ENCODE measurements around the gene RNF44. TPM values are rescaled to one million over a fixed set of nuclear protein-coding genes. Genes with fewer than 3 reads are reported as not detected.
A peak's percentile ranks its signal among the peaks of the same experiment; 100 is the strongest.

Gene RNF44
- polyA plus RNA-seq = 1 to 10 TPM; 1.2 to 9.8 (median 2.0) TPM

DNA sequence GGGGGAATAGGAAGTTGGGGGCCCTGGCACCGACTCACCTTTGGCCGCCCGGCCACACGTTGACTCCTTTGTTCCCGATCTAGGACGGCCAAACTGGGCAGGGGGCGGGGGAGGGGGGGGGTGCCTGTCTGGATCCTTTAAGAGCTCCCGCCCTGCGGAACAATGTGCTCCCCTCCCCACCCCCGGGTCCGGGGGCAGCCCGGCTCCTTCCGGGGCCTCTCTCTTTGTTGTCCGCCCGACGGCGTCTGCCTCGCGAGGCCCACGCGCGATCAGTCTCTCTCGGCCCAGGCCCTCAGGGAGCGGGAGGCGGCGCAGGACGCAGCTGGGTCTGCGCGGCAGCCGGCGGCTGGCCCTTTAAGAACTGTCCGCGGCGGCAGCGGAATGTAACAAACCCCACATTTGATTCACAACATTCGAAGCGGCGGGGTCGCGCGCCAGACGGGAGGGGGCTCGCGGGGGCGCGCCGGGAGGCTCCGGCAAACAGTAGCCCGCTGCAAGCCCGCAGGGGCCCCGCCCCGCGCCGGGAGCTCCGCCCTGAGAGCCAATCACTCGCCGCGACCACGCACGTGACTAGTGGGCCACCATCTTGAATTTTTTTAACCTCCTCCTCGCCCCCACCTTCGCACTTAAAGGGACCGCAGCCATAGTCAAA lies at the start of gene RNF44:
TSS of gene RNF44 (minus strand) at position 501 of the 652 bp plus-strand sequence. CDS start 4,930 bp downstream, outside the sequence.
- H3K9me3 Mint-ChIP-seq = no peaks in the 10 kb centered on the region
- H3K4me3 Mint-ChIP-seq = peak within 1 kb of the TSS; percentile 83 to 100 (median 98)
- H3K27ac Mint-ChIP-seq = peak within 1 kb of the TSS; percentile 94 to 100 (median 100)
- H3K36me3 Mint-ChIP-seq = peaks cover 4 to 15% (median 7%) of the 10 kb centered on the region in 3 donors
- H3K27me3 Mint-ChIP-seq (ENCODE audit: low read depth in 3 of 3) = peaks cover 22 to 41% (median 34%) of the 10 kb centered on the region in 3 donors
- peak; percentile 99 to 100 (median 99) for DNase-seq
- H3K4me1 Mint-ChIP-seq = peaks cover 72 to 73% of the 10 kb centered on the region in 2 donors

DNA sequence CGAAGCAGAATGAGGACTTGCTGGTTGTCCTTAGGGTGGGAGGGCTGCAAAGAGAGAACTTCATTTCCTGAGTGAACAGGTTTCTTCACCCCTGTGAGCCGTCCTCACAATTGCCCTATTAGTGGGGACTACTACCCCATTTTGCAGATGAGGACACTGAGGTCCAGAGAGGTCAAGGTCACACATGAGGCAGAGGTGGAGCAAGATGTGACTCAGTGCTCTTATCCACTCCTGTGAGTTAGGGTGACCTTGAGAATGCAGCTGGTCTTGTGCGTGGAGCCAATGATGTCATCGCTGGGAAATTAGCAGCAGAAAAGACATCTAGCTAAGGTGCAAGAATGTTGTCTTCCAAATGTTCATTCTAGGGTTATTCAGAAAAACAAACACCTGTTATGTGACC lies 45.9 kb upstream of the RNF44 start:
- no peak overlapping the region for H3K4me3 Mint-ChIP-seq
- H3K9me3 Mint-ChIP-seq = peaks cover 0 to 3% (median 0%) of the 10 kb centered on the region in 6 donors
- DNase-seq = no peak
- H3K27ac Mint-ChIP-seq = no peak overlapping the region
- H3K27me3 Mint-ChIP-seq (ENCODE audit: low read depth in 3 of 3) = peaks cover 0 to 5% (median 0%) of the 10 kb centered on the region in 3 donors
- H3K36me3 Mint-ChIP-seq = no peaks in the 10 kb centered on the region
- H3K4me1 Mint-ChIP-seq = no peaks in the 10 kb centered on the region

DNA sequence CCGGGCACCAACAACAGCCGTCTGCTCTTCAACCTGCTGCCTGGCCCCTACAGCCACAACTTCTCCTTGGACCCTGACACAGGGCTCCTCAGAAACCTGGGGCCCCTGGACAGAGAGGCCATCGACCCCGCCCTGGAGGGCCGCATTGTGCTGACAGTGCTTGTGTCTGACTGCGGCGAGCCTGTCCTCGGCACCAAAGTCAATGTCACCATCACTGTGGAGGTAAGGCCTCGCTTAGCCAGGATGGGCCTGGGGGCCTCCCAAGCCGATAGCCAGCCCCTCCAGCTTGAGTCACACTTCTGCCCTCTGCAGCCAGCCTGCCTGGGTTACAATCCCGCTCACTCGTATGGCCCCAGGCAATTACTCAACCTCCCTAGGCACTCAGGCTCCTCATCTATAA lies 44.2 kb upstream of the RNF44 start:
- H3K4me1 Mint-ChIP-seq = no peaks in the 10 kb centered on the region
- peaks cover 0 to 5% (median 0%) of the 10 kb centered on the region in 3 donors for H3K27me3 Mint-ChIP-seq (ENCODE audit: low read depth in 3 of 3)
- DNase-seq = no peak

DNA sequence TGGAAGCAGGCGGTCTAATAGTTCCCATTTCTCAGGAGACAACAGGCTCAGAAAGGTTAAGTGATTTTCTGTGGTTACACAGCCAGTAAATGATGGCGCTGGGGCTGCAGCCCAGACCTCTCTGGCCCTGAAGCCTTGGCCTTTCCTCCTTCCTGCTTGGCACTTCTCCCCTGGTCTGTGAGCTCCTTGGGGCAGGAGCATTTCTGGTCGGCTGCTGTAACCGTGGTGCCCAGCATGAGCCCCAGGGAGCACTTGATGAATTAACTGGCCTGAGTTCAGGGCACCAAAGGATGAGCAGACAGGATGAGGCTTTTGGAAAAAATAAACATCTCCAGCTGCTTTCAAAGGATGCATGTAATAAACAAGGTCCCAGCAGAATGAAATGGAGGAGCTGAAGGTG lies 42.1 kb upstream of the RNF44 start:
- no peak overlapping the region for H3K27ac Mint-ChIP-seq
- H3K27me3 Mint-ChIP-seq (ENCODE audit: low read depth in 3 of 3) = peaks cover 0 to 5% (median 2%) of the 10 kb centered on the region in 3 donors
- peaks cover 0 to 3% (median 0%) of the 10 kb centered on the region in 6 donors for H3K9me3 Mint-ChIP-seq
- no peaks in the 10 kb centered on the region for H3K4me1 Mint-ChIP-seq
- no peak for DNase-seq
- H3K4me3 Mint-ChIP-seq = no peak overlapping the region
- no peaks in the 10 kb centered on the region for H3K36me3 Mint-ChIP-seq

More for the DNA sequence above, 44.2 kb upstream of the RNF44 start:
- Mint-ChIP-seq H3K9me3 (peaks cover 0 to 3% (median 0%) of the 10 kb centered on the region in 6 donors), H3K4me3 (no peak overlapping the region), H3K36me3 (no peaks in the 10 kb centered on the region), H3K27ac (no peak overlapping the region)

DNA sequence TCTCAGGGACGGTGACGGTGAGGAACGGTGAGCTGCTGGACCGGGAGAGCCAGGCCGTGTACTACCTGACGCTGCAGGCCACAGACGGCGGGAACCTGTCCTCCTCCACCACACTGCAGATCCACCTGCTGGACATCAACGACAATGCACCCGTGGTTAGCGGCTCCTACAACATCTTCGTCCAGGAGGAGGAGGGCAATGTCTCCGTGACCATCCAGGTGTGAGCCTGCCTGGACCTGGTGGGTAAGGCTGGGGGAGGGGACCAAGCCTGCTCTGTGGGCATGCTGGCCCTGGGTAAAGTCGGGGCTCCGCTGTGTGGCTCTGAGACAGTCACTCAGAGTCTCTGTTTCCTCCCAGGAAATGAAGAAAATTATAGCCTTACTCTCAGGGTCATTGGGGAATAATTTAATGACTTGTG lies 41.2 kb upstream of the RNF44 start:
- no peaks in the 10 kb centered on the region for H3K9me3 Mint-ChIP-seq
- H3K4me3 Mint-ChIP-seq = no peak overlapping the region
- peaks cover 0 to 5% (median 2%) of the 10 kb centered on the region in 3 donors for H3K27me3 Mint-ChIP-seq (ENCODE audit: low read depth in 3 of 3)

DNA sequence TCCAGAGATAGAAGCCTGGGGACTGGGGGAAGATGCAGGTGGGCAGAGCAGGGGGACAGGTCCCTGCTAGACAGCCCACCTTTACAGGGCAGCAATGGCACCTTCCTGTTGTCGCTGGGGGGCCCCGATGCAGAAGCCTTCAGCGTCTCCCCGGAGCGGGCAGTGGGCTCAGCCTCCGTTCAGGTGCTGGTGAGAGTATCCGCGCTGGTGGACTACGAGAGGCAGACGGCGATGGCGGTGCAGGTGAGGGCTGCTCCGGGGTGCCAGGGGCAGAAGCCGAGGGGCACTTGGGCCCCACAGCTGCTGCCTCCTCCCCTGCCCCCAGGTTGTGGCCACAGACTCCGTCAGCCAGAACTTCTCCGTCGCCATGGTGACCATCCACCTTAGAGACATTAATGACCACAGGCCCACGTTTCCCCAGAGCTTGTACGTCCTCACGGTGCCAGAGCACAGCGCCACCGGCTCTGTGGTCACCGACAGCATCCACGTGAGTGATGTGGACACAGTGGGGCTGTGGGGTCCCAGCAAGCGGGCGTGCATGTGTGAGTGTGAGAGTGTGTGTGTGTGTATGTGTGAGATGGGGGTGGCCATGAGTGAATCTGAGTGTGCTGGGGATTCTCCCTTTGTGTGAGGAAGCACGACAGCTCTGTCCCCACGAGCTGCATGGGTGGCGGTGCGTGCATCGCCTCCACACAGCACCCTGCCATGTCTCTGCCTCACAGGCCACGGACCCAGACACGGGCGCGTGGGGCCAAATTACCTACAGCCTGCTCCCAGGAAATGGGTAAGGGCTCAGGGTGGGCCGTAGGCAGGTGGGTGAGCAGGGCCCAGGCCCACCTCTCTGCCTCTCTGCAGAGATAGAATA lies 40.3 kb upstream of the RNF44 start:
- Mint-ChIP-seq H3K4me3 (no peak overlapping the region), H3K4me1 (peaks cover 0 to 1% of the 10 kb centered on the region in 2 donors), H3K9me3 (no peaks in the 10 kb centered on the region), H3K27ac (no peak overlapping the region), H3K36me3 (no peaks in the 10 kb centered on the region), H3K27me3 (ENCODE audit: low read depth in 3 of 3) (peaks cover 0 to 5% (median 2%) of the 10 kb centered on the region in 3 donors)
- no peak for DNase-seq

More for the DNA sequence above, 41.2 kb upstream of the RNF44 start:
- peak; percentile 31 to 42 (median 36) for DNase-seq
- peaks cover 0 to 1% of the 10 kb centered on the region in 2 donors for H3K4me1 Mint-ChIP-seq
- H3K36me3 Mint-ChIP-seq = no peaks in the 10 kb centered on the region
- no peak overlapping the region for H3K27ac Mint-ChIP-seq

DNA sequence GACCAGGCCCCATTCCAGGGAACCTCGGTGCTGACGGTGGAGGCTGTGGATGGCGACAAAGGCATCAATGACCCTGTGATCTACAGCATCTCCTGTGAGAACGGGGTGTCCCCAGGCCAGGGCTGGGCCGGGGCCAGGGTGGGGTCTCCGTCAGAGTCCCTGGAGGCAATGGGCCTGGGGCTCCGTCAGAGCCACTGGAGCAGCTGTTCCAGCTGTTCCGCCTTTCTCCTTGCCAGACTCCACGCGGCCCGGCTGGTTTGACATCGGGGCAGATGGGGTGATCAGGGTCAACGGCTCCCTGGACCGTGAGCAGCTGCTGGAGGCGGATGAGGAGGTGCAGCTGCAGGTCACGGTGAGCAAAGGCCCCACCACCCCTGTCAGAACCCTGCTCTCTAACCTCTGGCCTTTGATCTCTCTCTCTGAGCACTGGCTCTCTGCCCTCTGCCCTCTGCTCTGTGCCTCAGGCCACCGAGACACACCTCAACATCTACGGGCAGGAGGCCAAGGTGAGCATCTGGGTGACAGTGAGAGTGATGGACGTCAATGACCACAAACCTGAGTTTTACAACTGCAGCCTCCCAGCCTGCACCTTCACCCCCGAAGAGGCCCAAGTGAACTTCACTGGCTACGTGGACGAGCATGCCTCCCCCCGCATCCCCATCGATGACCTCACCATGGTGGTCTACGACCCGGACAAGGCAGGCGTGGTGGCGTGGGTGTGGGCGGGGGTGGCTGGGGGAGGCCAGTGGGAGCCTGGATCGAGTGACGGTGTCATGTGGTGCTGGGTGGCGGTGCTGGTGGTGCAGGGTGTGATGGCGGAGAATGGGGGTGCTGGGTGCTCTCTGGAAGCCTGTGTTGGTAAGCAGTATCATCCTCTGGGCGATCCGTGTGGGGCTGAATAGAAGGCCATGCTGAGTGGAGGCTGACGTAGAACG lies 38.6 kb upstream of the RNF44 start:
- Mint-ChIP-seq H3K9me3 (no peaks in the 10 kb centered on the region), H3K27ac (no peak overlapping the region), H3K4me3 (no peak overlapping the region), H3K4me1 (peaks cover 0 to 1% of the 10 kb centered on the region in 2 donors), H3K27me3 (ENCODE audit: low read depth in 3 of 3) (peaks cover 0 to 5% (median 2%) of the 10 kb centered on the region in 3 donors), H3K36me3 (no peaks in the 10 kb centered on the region)
- DNase-seq = no peak

DNA sequence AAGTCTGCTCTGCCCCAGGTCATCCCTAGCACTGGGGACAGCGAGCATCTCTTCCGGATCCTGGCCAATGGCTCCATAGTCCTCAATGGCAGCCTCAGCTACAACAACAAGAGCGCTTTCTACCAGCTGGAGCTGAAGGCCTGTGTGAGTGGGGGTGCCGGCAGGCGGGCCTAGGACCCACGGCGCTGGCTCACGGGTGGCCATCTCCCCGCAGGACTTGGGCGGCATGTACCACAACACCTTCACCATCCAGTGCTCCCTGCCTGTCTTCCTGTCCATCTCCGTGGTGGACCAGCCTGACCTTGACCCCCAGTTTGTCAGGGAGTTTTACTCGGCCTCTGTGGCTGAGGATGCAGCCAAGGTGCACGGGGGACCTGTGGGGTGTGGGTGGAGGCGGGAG lies 37.9 kb upstream of the RNF44 start:
- Mint-ChIP-seq H3K4me1 (peaks cover 0 to 1% of the 10 kb centered on the region in 2 donors), H3K27me3 (ENCODE audit: low read depth in 3 of 3) (peaks cover 0 to 4% (median 2%) of the 10 kb centered on the region in 3 donors), H3K36me3 (no peaks in the 10 kb centered on the region), H3K4me3 (no peak overlapping the region), H3K9me3 (no peaks in the 10 kb centered on the region), H3K27ac (no peak overlapping the region)
- no peak for DNase-seq

DNA sequence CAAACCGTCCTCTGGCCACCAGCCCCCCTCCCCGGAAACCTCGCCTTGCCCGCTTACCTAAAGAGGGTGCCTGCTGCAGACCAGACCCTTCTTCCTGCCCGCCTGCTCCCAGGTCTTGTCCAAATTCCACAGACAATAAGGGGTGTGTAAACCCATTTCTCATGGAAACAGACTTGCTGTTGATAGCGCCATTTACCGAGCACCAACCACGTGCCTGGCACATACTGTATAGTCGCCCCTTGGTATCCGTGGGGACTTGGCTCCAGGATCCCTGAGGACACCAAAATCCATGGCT lies 37.0 kb upstream of the RNF44 start:
- Mint-ChIP-seq H3K27me3 (ENCODE audit: low read depth in 3 of 3) (peaks cover 0 to 2% (median 1%) of the 10 kb centered on the region in 3 donors), H3K4me1 (peaks cover 0 to 1% of the 10 kb centered on the region in 2 donors), H3K36me3 (no peaks in the 10 kb centered on the region), H3K27ac (peak overlapping the region in 1 of 6 donors; percentile 40), H3K4me3 (no peak overlapping the region), H3K9me3 (no peaks in the 10 kb centered on the region)
- DNase-seq = peak in 1 of 3 donors; percentile 18

DNA sequence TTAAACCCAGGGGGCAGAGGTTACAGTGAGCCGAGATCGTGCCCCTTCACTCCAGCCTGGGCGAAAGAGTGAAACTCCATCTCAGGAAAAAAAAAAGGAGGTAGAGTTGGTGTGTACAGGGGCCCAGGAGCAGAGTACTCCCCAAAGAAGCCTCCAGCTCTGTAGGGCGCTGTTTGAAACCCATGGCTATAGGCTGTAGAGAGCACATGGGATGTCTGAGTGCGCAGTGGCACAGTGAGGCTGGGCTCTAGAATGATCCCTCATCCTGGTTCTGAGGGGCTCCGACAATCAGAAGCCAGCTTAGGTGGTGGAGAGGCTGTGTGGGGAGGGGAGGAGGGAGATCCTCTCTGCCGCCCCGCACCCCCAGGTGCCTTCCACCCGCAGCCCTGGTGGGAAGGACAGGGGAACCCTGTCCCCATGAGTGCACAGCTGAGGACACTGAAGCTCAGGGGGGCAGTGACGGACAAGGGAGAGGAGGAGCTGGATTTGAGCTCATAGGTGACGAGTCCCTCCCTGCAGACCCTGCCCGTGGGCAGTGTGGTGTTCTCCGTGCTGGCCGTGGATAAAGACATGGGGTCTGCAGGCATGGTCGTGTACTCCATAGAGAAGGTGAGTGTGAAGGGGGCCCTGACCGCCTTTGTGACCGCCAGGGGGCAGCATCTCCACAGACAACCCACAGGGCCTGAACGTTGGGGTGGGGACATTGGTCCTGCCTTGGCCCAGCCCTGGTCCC lies 36.5 kb upstream of the RNF44 start:
- H3K4me3 Mint-ChIP-seq = no peak overlapping the region
- peaks cover 0 to 2% (median 0%) of the 10 kb centered on the region in 3 donors for H3K27me3 Mint-ChIP-seq (ENCODE audit: low read depth in 3 of 3)
- H3K27ac Mint-ChIP-seq = peak overlapping the region in 1 of 6 donors; percentile 40
- DNase-seq = peak; percentile 62 to 73 (median 67)
- H3K9me3 Mint-ChIP-seq = no peaks in the 10 kb centered on the region
- peaks cover 0 to 1% of the 10 kb centered on the region in 2 donors for H3K4me1 Mint-ChIP-seq
- H3K36me3 Mint-ChIP-seq = no peaks in the 10 kb centered on the region

DNA sequence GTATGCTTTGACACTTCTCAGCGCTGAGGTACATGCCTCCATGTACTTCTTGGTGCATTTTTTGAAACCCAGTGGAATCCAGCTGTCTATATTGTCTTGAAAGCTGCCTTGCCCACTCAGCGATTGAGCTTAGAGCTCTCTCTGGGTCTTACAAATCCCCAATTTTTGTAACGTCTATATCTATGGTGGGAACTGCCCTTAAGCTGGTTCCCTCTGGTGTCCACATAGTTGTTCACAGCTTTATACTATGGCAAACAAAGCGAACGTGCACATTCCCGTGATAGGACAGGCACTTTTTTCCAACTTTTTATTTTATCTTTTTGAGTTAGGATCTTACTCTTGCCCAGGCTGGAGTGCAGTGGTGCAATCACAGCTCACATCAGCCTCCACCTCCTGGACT lies 32.8 kb upstream of the RNF44 start:
- no peak overlapping the region for H3K4me3 Mint-ChIP-seq
- peaks cover 3 to 6% (median 4%) of the 10 kb centered on the region in 3 donors for H3K27me3 Mint-ChIP-seq (ENCODE audit: low read depth in 3 of 3)
- DNase-seq = no peak
- H3K4me1 Mint-ChIP-seq = peaks cover 0 to 1% of the 10 kb centered on the region in 2 donors
- H3K9me3 Mint-ChIP-seq = no peaks in the 10 kb centered on the region
- no peak overlapping the region for H3K27ac Mint-ChIP-seq
- no peaks in the 10 kb centered on the region for H3K36me3 Mint-ChIP-seq

DNA sequence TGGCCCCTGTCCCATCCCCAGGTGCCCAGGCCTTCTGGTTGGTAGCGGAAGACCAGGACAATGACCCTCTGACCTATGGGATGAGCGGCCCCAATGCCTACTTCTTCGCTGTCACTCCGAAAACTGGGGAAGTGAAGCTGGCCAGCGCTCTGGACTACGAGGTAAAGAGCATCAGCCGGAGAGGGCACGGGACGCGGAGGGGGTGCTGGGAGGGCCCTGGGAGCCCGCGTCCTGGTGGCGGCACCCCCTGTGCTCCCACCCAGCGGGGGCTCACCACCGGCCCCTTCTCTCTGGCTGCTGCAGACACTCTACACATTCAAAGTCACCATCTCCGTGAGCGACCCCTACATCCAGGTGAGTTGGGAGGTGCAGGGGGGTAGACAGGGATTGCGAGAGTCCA lies 31.5 kb upstream of the RNF44 start:
- DNase-seq = no peak
- Mint-ChIP-seq H3K9me3 (no peaks in the 10 kb centered on the region), H3K27ac (no peak overlapping the region), H3K27me3 (ENCODE audit: low read depth in 3 of 3) (peaks cover 4 to 7% (median 6%) of the 10 kb centered on the region in 3 donors), H3K4me3 (no peak overlapping the region), H3K36me3 (no peaks in the 10 kb centered on the region), H3K4me1 (no peaks in the 10 kb centered on the region)

Measured in immature natural killer cell (primary cell).